Stimulated activated memory B cell treated with anti-CD40 and anti-IgM and Interleukin-4, amounts not matched to agents 10 μg/mL and 1 μg/mL and 100 μg/mL, for 72 hours (primary cell): ENCODE results near the gene SUMO4.

Experiments
- ATAC-seq: fragments of 150-1000 bp; cut with Tn5 transposase; 2 replicates; pipeline ENCODE4 v1.10.0; 2021
- H3K27ac Mint-ChIP-seq: one replicate; pipeline ENCODE4 v1.8.0; 2022; ENCODE audit warnings: mild to moderate bottlenecking, mixed read lengths
- H3K27me3 Mint-ChIP-seq: one replicate; pipeline ENCODE4 v1.8.0; 2022; ENCODE audit warnings: mixed read lengths
- H3K36me3 Mint-ChIP-seq: one replicate; pipeline ENCODE4 v1.8.0; 2022; ENCODE audit warnings: mixed read lengths
- H3K4me1 Mint-ChIP-seq: one replicate; pipeline ENCODE4 v1.8.0; 2022; ENCODE audit warnings: mixed read lengths
- H3K4me3 Mint-ChIP-seq: one replicate; pipeline ENCODE4 v1.8.0; 2022; ENCODE audit warnings: mild to moderate bottlenecking, moderate library complexity, mixed read lengths
- H3K9me3 Mint-ChIP-seq: one replicate; pipeline ENCODE4 v1.8.0; 2022; ENCODE audit warnings: mixed read lengths

SUMO4 gene

GRCh38 chr6:149409617-149410016 lies 9.6 kb downstream of the SUMO4 start:
- ATAC-seq = no peak
- Mint-ChIP-seq H3K9me3 (no peaks in the 10 kb centered on the region), H3K4me1 (peaks cover 5% of the 10 kb centered on the region), H3K27ac (no peak overlapping the region), H3K27me3 (no peaks in the 10 kb centered on the region), H3K4me3 (no peak overlapping the region), H3K36me3 (peaks cover 39% of the 10 kb centered on the region)

- Mint-ChIP-seq H3K27ac (no peak overlapping the region), H3K4me1 (peaks cover 5% of the 10 kb centered on the region), H3K9me3 (no peaks in the 10 kb centered on the region), H3K36me3 (peaks cover 35% of the 10 kb centered on the region), H3K27me3 (no peaks in the 10 kb centered on the region), H3K4me3 (no peak overlapping the region)
- no peak for ATAC-seq
Measured at GRCh38 chr6:149410557-149410956, 10.5 kb downstream of the SUMO4 start.

- no peak for ATAC-seq
- peaks cover 10% of the 10 kb centered on the region for H3K4me1 Mint-ChIP-seq
- H3K27ac Mint-ChIP-seq = no peak overlapping the region
- peaks cover 24% of the 10 kb centered on the region for H3K36me3 Mint-ChIP-seq
- no peaks in the 10 kb centered on the region for H3K27me3 Mint-ChIP-seq
- H3K9me3 Mint-ChIP-seq = no peaks in the 10 kb centered on the region
- H3K4me3 Mint-ChIP-seq = no peak overlapping the region
Measured at GRCh38 chr6:149414009-149414408, 13.9 kb downstream of the SUMO4 start.

- no peak for ATAC-seq
- Mint-ChIP-seq H3K36me3 (peaks cover 19% of the 10 kb centered on the region), H3K27ac (no peak overlapping the region)
Measured at GRCh38 chr6:149414821-149415220, 14.8 kb downstream of the SUMO4 start.

GRCh38 chr6:149419696-149420404 lies 19.8 kb downstream of the SUMO4 start:
- H3K27ac Mint-ChIP-seq = no peak overlapping the region
- ATAC-seq = no peak

More at GRCh38 chr6:149414821-149415220, 14.8 kb downstream of the SUMO4 start:
- H3K4me3 Mint-ChIP-seq = no peak overlapping the region
- peaks cover 18% of the 10 kb centered on the region for H3K4me1 Mint-ChIP-seq
- no peaks in the 10 kb centered on the region for H3K9me3 Mint-ChIP-seq
- H3K27me3 Mint-ChIP-seq = no peaks in the 10 kb centered on the region

GRCh38 chr6:149421132-149421531 lies 21.1 kb downstream of the SUMO4 start:
- no peak overlapping the region for H3K27ac Mint-ChIP-seq
- H3K9me3 Mint-ChIP-seq = no peaks in the 10 kb centered on the region
- H3K4me3 Mint-ChIP-seq = no peak overlapping the region
- no peaks in the 10 kb centered on the region for H3K36me3 Mint-ChIP-seq
- H3K4me1 Mint-ChIP-seq = peaks cover 29% of the 10 kb centered on the region
- no peaks in the 10 kb centered on the region for H3K27me3 Mint-ChIP-seq
- no peak for ATAC-seq

More at GRCh38 chr6:149419696-149420404, 19.8 kb downstream of the SUMO4 start:
- Mint-ChIP-seq H3K9me3 (no peaks in the 10 kb centered on the region), H3K27me3 (no peaks in the 10 kb centered on the region), H3K4me1 (peaks cover 29% of the 10 kb centered on the region), H3K4me3 (no peak overlapping the region), H3K36me3 (peaks cover 3% of the 10 kb centered on the region)

GRCh38 chr6:149422581-149422980 lies 22.5 kb downstream of the SUMO4 start:
- ATAC-seq = no peak
- no peak overlapping the region for H3K4me3 Mint-ChIP-seq
- H3K27me3 Mint-ChIP-seq = no peaks in the 10 kb centered on the region
- no peaks in the 10 kb centered on the region for H3K36me3 Mint-ChIP-seq
- H3K9me3 Mint-ChIP-seq = no peaks in the 10 kb centered on the region
- peaks cover 29% of the 10 kb centered on the region for H3K4me1 Mint-ChIP-seq
- H3K27ac Mint-ChIP-seq = no peak overlapping the region

GRCh38 chr6:149423964-149424440 lies 23.9 kb downstream of the SUMO4 start:
- Mint-ChIP-seq H3K4me3 (no peak overlapping the region), H3K27ac (no peak overlapping the region), H3K36me3 (no peaks in the 10 kb centered on the region), H3K27me3 (no peaks in the 10 kb centered on the region), H3K4me1 (peaks cover 25% of the 10 kb centered on the region), H3K9me3 (no peaks in the 10 kb centered on the region)
- ATAC-seq = no peak

GRCh38 chr6:149425224-149425623 lies 25.2 kb downstream of the SUMO4 start:
- Mint-ChIP-seq H3K36me3 (no peaks in the 10 kb centered on the region), H3K27ac (no peak overlapping the region), H3K4me1 (peaks cover 12% of the 10 kb centered on the region), H3K4me3 (no peak overlapping the region), H3K9me3 (no peaks in the 10 kb centered on the region), H3K27me3 (no peaks in the 10 kb centered on the region)
- ATAC-seq = peak; percentile 17

GRCh38 chr6:149425754-149426153 lies 25.7 kb downstream of the SUMO4 start:
- no peak for ATAC-seq
- H3K27me3 Mint-ChIP-seq = no peaks in the 10 kb centered on the region
- H3K36me3 Mint-ChIP-seq = no peaks in the 10 kb centered on the region
- H3K4me1 Mint-ChIP-seq = peaks cover 7% of the 10 kb centered on the region
- H3K27ac Mint-ChIP-seq = no peak overlapping the region
- no peak overlapping the region for H3K4me3 Mint-ChIP-seq
- H3K9me3 Mint-ChIP-seq = no peaks in the 10 kb centered on the region

- H3K27me3 Mint-ChIP-seq = no peaks in the 10 kb centered on the region
- H3K27ac Mint-ChIP-seq = peak overlapping the region; percentile 11
- H3K36me3 Mint-ChIP-seq = no peaks in the 10 kb centered on the region
- no peak for ATAC-seq
- no peaks in the 10 kb centered on the region for H3K9me3 Mint-ChIP-seq
- no peak overlapping the region for H3K4me3 Mint-ChIP-seq
- peaks cover 8% of the 10 kb centered on the region for H3K4me1 Mint-ChIP-seq
Measured at GRCh38 chr6:149428606-149429005, 28.5 kb downstream of the SUMO4 start.

- no peaks in the 10 kb centered on the region for H3K9me3 Mint-ChIP-seq
Measured at GRCh38 chr6:149429427-149430360, 29.6 kb downstream of the SUMO4 start.

GRCh38 chr6:149431905-149432775 lies 32.1 kb downstream of the SUMO4 start:
- Mint-ChIP-seq H3K4me1 (peaks cover 8% of the 10 kb centered on the region), H3K9me3 (no peaks in the 10 kb centered on the region), H3K27ac (no peak overlapping the region), H3K36me3 (no peaks in the 10 kb centered on the region), H3K27me3 (no peaks in the 10 kb centered on the region), H3K4me3 (peak overlapping the region; percentile 66)
- ATAC-seq = peak; percentile 87

More at GRCh38 chr6:149429427-149430360, 29.6 kb downstream of the SUMO4 start:
- Mint-ChIP-seq H3K36me3 (no peaks in the 10 kb centered on the region), H3K27me3 (no peaks in the 10 kb centered on the region), H3K27ac (peak overlapping the region; percentile 63), H3K4me3 (no peak overlapping the region), H3K4me1 (peaks cover 6% of the 10 kb centered on the region)
- no peak for ATAC-seq

- Mint-ChIP-seq H3K9me3 (no peaks in the 10 kb centered on the region), H3K4me3 (no peak overlapping the region), H3K36me3 (no peaks in the 10 kb centered on the region), H3K27me3 (no peaks in the 10 kb centered on the region), H3K27ac (peak overlapping the region; percentile 37), H3K4me1 (peaks cover 21% of the 10 kb centered on the region)
- ATAC-seq = no peak
Measured at GRCh38 chr6:149433405-149433804, 33.3 kb downstream of the SUMO4 start.

GRCh38 chr6:149433881-149434280 lies 33.8 kb downstream of the SUMO4 start:
- peaks cover 26% of the 10 kb centered on the region for H3K4me1 Mint-ChIP-seq
- H3K27me3 Mint-ChIP-seq = no peaks in the 10 kb centered on the region
- peak overlapping the region; percentile 37 for H3K27ac Mint-ChIP-seq
- H3K9me3 Mint-ChIP-seq = no peaks in the 10 kb centered on the region
- no peak for ATAC-seq
- no peaks in the 10 kb centered on the region for H3K36me3 Mint-ChIP-seq
- no peak overlapping the region for H3K4me3 Mint-ChIP-seq
